ENCODE data around the gene TRAF3IP1. TPM values are rescaled to one million over a fixed set of nuclear protein-coding genes. Genes with fewer than 3 reads are reported as not detected.

The TRAF3IP1 gene
- total and polyA plus RNA-seq, 2 of the 13 experiments (the other 11 are each of a cell fraction or from before 2014, with no cell fraction given): 4.1 to 12.9 TPM

DNA sequence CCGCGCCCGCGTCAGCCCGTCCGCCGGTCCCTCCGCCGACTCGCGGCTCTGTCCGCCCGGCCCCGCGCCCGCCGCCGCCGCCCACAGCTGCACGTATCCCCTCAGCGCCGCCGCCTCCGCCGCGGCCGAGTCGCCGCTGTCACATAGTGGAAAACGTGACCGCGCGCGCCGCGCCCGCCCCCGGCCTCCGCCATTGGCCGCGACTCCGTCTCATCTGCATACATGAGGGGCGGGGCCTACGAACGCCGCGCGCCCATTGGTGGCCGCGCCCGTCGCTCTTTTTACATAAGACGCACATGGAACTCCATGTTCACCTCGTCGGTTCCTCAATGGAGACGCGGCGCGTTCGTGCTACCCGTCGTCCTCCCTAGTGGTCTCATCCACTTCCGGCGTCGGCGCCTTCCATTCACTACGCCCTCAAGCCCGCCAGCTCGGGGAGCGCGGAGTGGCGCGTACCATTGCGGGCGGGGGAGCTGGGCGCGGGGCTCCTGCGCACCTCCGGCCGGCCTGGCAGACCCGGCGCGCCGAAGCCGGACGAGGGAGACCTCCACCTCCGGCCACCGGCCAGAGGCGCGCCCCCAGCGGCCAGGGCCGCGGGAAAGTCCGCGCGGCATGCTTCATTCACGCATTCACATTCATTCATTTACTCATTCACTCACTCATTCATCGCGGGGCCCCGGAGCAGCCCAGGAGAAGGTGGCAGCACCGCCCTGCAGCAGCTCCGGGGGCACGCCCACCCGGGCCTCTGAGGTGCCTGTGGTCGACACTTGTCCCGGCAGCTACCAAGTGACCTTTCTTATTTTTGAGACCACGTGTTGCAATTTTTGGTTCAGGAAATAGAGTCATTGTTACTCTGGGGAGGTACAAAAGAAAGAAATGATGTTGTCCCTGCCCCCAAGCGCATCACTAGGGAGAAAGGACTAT is 31.4 kb upstream of the TRAF3IP1 start (continued):
- TF ChIP-seq, protein P1, sequence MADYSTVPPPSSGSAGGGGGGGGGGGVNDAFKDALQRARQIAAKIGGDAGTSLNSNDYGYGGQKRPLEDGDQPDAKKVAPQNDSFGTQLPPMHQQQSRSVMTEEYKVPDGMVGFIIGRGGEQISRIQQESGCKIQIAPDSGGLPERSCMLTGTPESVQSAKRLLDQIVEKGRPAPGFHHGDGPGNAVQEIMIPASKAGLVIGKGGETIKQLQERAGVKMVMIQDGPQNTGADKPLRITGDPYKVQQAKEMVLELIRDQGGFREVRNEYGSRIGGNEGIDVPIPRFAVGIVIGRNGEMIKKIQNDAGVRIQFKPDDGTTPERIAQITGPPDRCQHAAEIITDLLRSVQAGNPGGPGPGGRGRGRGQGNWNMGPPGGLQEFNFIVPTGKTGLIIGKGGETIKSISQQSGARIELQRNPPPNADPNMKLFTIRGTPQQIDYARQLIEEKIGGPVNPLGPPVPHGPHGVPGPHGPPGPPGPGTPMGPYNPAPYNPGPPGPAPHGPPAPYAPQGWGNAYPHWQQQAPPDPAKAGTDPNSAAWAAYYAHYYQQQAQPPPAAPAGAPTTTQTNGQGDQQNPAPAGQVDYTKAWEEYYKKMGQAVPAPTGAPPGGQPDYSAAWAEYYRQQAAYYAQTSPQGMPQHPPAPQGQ (CRISPR knock-in tag; IDR thresholded peaks at IDR 0.05; ENCODE audit: borderline replicate concordance): no peak
- TF ChIP-seq TOE1 (CRISPR knock-in tag; IDR thresholded peaks at IDR 0.05) (0 out of 2 replicates have a peak, but pooled peaks have one; percentile 60), YEATS4 (CRISPR knock-in tag; IDR thresholded peaks at IDR 0.05; ENCODE audit: borderline replicate concordance) (peak; percentile 92), AGO1 (IDR thresholded peaks at IDR 0.05; ENCODE audit: low read depth, low read length, poor library complexity, severe bottlenecking) (no peak), ZFP62 (CRISPR knock-in tag; IDR thresholded peaks at IDR 0.05) (no peak), ZFP82 (CRISPR knock-in tag; IDR thresholded peaks at IDR 0.05; ENCODE audit: borderline replicate concordance) (no peak), PAX8 (CRISPR knock-in tag; IDR thresholded peaks at IDR 0.05; ENCODE audit: borderline replicate concordance) (no peak), ZNF652 (CRISPR knock-in tag; IDR thresholded peaks at IDR 0.05; ENCODE audit: borderline replicate concordance, low read depth) (no peak), SIN3A (IDR thresholded peaks at IDR 0.05; ENCODE audit: borderline replicate concordance, low read depth, low read length) (peak; percentile 79; the same call in 1 of the 2 replicates), ZNF484 (CRISPR knock-in tag; IDR thresholded peaks at IDR 0.05; ENCODE audit: borderline replicate concordance, low read depth) (no peak; the same call in 1 of the 2 replicates), RARG (CRISPR knock-in tag; IDR thresholded peaks at IDR 0.05; ENCODE audit: low read depth) (no peak), NR2F2 (IDR thresholded peaks at IDR 0.05; ENCODE audit: borderline replicate concordance, low read depth) (no peak; the same call in 1 of the 2 replicates), KDM5A (IDR thresholded peaks at IDR 0.05; ENCODE audit: borderline replicate concordance, low read length) (no peak), FOXK2 (IDR thresholded peaks at IDR 0.05) (peak; percentile 98)
- TF ChIP-seq, protein P2, sequence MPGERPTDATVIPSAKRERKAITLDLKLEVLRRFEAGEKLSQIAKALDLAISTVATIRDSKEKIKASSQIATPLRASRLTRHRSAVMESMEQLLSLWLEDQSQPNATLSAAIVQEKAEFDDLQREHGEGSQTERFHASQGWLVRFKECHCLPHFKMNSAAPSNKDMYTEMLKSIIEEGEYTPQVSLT (CRISPR knock-in tag; IDR thresholded peaks at IDR 0.05; ENCODE audit: borderline replicate concordance, low read depth): no peak
- TF ChIP-seq, protein P3, sequence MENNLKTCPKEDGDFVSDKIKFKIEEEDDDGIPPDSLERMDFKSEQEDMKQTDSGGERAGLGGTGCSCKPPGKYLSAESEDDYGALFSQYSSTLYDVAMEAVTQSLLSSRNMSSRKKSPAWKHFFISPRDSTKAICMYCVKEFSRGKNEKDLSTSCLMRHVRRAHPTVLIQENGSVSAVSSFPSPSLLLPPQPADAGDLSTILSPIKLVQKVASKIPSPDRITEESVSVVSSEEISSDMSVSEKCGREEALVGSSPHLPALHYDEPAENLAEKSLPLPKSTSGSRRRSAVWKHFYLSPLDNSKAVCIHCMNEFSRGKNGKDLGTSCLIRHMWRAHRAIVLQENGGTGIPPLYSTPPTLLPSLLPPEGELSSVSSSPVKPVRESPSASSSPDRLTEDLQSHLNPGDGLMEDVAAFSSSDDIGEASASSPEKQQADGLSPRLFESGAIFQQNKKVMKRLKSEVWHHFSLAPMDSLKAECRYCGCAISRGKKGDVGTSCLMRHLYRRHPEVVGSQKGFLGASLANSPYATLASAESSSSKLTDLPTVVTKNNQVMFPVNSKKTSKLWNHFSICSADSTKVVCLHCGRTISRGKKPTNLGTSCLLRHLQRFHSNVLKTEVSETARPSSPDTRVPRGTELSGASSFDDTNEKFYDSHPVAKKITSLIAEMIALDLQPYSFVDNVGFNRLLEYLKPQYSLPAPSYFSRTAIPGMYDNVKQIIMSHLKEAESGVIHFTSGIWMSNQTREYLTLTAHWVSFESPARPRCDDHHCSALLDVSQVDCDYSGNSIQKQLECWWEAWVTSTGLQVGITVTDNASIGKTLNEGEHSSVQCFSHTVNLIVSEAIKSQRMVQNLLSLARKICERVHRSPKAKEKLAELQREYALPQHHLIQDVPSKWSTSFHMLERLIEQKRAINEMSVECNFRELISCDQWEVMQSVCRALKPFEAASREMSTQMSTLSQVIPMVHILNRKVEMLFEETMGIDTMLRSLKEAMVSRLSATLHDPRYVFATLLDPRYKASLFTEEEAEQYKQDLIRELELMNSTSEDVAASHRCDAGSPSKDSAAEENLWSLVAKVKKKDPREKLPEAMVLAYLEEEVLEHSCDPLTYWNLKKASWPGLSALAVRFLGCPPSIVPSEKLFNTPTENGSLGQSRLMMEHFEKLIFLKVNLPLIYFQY (CRISPR knock-in tag; IDR thresholded peaks at IDR 0.05; ENCODE audit: borderline replicate concordance): peak; percentile 81; the same call in 1 of the 2 replicates
- TF ChIP-seq, protein P4, sequence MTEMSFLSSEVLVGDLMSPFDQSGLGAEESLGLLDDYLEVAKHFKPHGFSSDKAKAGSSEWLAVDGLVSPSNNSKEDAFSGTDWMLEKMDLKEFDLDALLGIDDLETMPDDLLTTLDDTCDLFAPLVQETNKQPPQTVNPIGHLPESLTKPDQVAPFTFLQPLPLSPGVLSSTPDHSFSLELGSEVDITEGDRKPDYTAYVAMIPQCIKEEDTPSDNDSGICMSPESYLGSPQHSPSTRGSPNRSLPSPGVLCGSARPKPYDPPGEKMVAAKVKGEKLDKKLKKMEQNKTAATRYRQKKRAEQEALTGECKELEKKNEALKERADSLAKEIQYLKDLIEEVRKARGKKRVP (CRISPR knock-in tag; IDR thresholded peaks at IDR 0.05): peak in 1 of 2 experiments; percentile 67; a peak in 1 of 4 replicates
- TF ChIP-seq, protein P5, sequence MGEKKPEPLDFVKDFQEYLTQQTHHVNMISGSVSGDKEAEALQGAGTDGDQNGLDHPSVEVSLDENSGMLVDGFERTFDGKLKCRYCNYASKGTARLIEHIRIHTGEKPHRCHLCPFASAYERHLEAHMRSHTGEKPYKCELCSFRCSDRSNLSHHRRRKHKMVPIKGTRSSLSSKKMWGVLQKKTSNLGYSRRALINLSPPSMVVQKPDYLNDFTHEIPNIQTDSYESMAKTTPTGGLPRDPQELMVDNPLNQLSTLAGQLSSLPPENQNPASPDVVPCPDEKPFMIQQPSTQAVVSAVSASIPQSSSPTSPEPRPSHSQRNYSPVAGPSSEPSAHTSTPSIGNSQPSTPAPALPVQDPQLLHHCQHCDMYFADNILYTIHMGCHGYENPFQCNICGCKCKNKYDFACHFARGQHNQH (CRISPR knock-in tag; IDR thresholded peaks at IDR 0.05): peak; percentile 62; the same call in 1 of the 2 replicates
